SH-SY5Y (cell line): ENCODE results near the gene PKNOX2.

Source experiments
- GATA2 ChIP-seq: IDR thresholded peaks from 2 replicates; pipeline ENCODE4 v1.6.1; 2011; ENCODE audit warnings: mild to moderate bottlenecking, low read depth, low read length
- GATA3 ChIP-seq: IDR thresholded peaks from 2 replicates; pipeline ENCODE4 v1.6.1; 2011; ENCODE audit warnings: low read depth, mild to moderate bottlenecking, low read length, moderate library complexity

- TF ChIP-seq GATA2 (no peak), GATA3 (no peak)
These were observed 266.9 kb downstream of the PKNOX2 start for GRCh38 chr11:125431481-125431880.
